ENCODE measurements around the gene ASB6.

DNA sequence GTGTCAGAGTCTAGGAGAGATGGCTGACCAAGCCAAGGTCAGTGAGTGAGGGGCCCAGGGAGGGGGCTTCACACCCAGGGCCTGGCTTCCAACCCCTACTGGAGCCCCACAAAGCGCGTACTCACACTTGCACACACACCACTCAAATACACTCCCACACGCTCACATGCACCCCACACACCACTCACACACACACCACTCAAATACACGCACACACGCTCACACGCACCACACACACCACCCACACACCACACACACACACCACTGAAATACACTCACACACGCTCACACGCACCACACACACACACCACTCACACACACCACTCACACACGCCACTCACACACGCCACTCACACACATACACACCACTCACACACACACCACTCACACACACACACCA is 5.7 kb upstream of the ASB6 start:
- TF ChIP-seq, protein P1, sequence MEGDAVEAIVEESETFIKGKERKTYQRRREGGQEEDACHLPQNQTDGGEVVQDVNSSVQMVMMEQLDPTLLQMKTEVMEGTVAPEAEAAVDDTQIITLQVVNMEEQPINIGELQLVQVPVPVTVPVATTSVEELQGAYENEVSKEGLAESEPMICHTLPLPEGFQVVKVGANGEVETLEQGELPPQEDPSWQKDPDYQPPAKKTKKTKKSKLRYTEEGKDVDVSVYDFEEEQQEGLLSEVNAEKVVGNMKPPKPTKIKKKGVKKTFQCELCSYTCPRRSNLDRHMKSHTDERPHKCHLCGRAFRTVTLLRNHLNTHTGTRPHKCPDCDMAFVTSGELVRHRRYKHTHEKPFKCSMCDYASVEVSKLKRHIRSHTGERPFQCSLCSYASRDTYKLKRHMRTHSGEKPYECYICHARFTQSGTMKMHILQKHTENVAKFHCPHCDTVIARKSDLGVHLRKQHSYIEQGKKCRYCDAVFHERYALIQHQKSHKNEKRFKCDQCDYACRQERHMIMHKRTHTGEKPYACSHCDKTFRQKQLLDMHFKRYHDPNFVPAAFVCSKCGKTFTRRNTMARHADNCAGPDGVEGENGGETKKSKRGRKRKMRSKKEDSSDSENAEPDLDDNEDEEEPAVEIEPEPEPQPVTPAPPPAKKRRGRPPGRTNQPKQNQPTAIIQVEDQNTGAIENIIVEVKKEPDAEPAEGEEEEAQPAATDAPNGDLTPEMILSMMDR (IDR thresholded peaks at IDR 0.05), result no peak
- TF ChIP-seq POLR2A (IDR thresholded peaks at IDR 0.05) (no peak), POLR2AphosphoS5 (IDR thresholded peaks at IDR 0.05) (no peak), EP300 (IDR thresholded peaks at IDR 0.05) (no peak)

Data from sigmoid colon (tissue), 4 donors.